Stimulated activated CD4-positive, alpha-beta T cell treated with anti-CD3 and anti-CD28 coated beads, Interleukin-15, amount 100 ng/mL, for 1 hour (primary cell): ENCODE data around the gene PGA3.
"Not testable (repeated sequence)": the region's sequence is repeated elsewhere in the genome, so short reads cannot be mapped to it uniquely, and the experiment has no call there.

Experiments
- DNase-seq, 2 donors: peaks; one replicate each; pipeline ENCODE4 v3.0.0-alpha.2; 2020; ENCODE audit warnings: low read depth in 1 of 2, low spot score in 1 of 2

PGA3 gene

DNA sequence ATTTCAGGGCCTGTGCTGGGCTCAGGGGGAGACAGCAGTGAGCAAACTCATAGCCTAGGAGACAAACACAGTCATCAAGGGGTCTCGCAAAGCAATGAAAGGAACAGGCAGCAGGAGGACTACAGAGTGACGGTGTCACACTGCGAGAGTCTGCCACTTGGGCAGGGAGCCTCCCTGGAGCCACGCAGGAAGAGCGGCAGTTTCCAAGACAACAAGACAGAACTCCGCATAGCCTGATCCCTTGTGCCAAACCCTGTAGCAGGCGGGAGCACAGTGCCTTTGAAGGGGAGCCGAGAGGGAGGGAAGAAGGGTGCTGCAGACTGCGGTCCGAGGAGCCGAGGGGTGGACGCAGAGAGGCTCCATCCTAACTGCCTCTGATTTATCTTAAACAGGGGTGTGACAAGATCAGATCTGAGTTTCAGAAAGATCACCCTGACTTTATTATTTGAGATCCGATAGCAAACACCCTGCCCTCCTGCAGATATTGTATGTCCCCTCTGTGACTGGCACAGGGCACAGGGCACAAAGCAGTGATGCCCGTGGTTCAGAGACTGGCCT is 1.3 kb downstream of the PGA3 start:
- not testable (repeated sequence) for DNase-seq

DNA sequence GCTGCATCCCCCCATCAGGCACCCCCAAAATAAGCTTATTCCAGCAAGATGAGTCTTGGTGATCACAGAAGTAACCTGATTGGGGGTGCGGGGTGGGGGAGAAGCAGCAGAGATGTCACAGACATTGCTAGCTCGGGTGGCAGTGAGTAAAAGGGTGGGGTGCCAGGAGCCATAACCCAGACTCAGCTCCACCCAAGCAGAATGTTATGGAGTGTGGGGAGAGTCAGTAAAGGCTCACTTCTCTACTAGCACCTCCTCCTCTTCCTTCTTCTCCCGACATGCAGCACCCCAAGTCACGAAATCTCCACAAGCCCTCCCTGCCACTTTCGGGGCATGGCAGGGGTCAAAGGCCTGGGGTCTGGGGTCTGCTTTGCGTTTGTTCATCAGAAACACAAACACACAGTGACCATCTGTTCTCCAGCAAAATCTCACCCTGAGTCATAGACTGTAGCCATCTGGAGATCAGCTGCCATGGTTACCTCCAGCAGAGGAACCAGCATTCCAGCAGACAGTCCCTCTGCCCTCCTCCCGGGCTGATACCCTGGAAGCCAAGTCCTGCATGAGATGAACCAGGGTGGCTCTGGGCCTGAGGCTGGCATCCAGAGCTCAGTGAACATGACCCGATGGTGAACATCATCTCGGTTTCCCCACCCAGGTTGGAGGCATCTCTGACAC is 4.5 kb downstream of the PGA3 start:
- not testable (repeated sequence) for DNase-seq

DNA sequence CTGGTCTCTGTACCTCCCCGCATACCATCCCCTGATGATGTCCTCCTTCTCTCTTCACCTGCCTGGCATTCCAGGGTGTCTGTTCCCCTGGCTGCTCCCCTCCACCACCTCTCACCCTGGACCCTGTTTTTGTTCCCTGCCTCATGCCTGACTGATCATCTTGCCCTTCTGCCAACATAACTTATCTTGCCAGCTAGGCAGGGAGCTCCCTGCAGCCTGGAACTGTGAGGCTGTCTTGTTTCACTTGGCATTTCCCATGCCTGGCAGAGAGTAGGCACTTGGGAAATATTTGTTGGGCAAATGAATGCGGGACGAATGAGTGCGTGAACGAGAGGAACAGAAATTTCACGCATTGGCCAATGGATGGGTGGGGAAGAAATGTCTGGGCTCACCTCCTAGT is 7.3 kb downstream of the PGA3 start:
- DNase-seq: not testable (repeated sequence)

GRCh38 chr11:61211327-61211952 is 8.1 kb downstream of the PGA3 start:
- DNase-seq: not testable (repeated sequence)

DNA sequence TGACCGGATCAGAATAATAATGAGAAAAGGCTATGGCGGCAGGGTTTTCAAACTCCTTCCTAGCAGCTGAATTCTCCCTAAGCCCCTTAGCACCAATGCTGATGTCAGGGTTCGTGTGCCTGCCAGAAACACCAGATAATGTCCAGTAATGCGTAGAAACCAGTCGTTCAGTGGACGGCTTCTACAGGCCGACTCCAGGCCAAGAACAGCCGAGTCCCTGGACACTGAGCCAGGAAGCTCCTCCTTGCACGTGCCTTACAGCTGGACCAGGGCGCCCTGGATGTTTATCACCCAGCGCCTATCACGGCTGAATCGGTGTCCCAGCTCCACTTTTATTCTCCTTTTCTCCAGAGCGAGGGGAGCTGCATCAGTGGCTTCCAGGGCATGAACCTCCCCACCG is 8.9 kb downstream of the PGA3 start:
- not testable (repeated sequence) for DNase-seq

GRCh38 chr11:61213711-61214324 is 10.5 kb downstream of the PGA3 start:
- not testable (repeated sequence) for DNase-seq

DNA sequence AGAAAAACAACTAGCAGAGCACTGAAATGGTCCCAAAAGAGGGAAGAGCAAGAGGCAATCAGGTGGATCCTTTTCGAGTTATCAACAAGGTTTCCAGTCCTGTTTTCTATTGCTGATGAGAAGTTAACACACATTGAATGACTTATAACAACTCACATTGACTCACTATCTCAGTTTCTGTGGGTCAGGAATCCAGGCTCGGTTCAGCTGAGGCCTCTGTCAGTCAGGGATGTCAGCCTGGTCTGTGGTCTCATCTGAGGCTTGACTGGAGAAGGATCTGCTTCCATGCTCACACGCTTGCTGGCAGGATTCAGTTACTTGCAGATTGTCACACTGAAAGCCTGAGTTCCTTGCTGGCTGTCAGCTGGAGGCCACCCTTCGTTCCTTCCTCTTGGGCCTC is 15.0 kb downstream of the PGA3 start:
- DNase-seq: not testable (repeated sequence)

- DNase-seq: not testable (repeated sequence)
Measured at GRCh38 chr11:61219016-61219415, 15.7 kb downstream of the PGA3 start.

- DNase-seq: not testable (repeated sequence)
Measured at GRCh38 chr11:61222047-61222446, 18.7 kb downstream of the PGA3 start, which contains the start of gene PGA4. Gene PGA4 (plus strand): TSS chr11:61222347. CDS start chr11:61222401, 54 bp downstream.

- not testable (repeated sequence) for DNase-seq
Measured at GRCh38 chr11:61222692-61223091, 19.4 kb downstream of the PGA3 start.

GRCh38 chr11:61226457-61227137 is 23.3 kb downstream of the PGA3 start:
- DNase-seq: not testable (repeated sequence)

- not testable (repeated sequence) for DNase-seq
Measured at GRCh38 chr11:61229458-61229857, 26.1 kb downstream of the PGA3 start.

DNA sequence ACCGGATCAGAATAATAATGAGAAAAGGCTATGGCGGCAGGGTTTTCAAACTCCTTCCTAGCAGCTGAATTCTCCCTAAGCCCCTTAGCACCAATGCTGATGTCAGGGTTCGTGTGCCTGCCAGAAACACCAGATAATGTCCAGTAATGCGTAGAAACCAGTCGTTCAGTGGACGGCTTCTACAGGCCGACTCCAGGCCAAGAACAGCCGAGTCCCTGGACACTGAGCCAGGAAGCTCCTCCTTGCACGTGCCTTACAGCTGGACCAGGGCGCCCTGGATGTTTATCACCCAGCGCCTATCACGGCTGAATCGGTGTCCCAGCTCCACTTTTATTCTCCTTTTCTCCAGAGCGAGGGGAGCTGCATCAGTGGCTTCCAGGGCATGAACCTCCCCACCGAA is 27.7 kb downstream of the PGA3 start:
- DNase-seq: not testable (repeated sequence)

- DNase-seq: not testable (repeated sequence)
Measured at GRCh38 chr11:61231585-61231984, 28.3 kb downstream of the PGA3 start.

DNA sequence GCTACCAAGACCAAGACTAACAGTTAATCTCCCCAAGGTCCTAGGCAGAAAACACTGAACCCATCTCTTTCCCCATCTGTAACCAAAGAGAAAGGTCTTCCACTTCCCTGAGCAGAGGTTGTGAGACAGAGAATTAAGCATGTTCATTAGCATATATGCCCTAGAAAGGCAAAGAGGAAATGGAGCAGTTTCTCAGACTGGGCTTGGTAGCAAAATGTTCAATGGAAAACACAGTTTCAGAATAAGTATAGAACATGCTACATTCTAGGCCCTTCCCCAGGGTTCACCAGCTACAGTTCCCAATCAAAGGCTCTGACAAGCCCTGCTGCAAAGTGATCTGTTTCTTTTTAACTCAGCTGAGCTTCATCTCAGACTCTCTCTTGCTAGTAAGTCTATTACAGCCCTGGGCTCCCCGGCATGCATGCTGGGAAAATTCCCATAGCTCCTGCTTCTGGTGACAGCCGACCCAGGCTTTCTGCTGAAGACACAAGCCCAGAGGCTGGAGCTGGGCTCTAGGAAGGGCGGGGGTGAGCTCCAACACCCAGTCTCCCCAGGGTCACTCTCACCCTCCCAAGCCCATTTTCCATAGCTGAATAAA is 29.3 kb downstream of the PGA3 start:
- not testable (repeated sequence) for DNase-seq

DNA sequence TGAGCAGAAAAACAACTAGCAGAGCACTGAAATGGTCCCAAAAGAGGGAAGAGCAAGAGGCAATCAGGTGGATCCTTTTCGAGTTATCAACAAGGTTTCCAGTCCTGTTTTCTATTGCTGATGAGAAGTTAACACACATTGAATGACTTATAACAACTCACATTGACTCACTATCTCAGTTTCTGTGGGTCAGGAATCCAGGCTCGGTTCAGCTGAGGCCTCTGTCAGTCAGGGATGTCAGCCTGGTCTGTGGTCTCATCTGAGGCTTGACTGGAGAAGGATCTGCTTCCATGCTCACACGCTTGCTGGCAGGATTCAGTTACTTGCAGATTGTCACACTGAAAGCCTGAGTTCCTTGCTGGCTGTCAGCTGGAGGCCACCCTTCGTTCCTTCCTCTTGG is 33.8 kb downstream of the PGA3 start:
- DNase-seq: not testable (repeated sequence)

- not testable (repeated sequence) for DNase-seq
Measured at GRCh38 chr11:61240288-61240687, 37.0 kb downstream of the PGA3 start.

DNA sequence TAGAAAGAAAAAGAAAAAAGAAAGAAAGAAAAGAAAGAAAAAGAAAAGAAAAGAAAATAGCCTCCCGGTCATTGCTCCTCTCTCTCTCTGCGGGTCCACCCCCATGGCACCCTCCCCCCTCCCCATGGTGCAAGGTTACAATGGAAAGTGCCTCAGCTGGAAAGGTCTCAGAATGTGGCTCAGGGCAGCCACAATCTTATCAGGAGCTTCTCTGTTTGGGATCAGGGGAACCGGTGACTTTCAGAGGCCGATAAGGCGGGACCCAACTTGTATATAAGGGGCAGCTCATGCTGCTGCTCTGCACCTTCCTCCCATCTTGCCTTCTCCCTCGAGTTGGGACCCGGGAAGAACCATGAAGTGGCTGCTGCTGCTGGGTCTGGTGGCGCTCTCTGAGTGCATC is 37.6 kb downstream of the PGA3 start, which contains the start of gene PGA5:
PGA5 (plus strand) TSS at position 301 of the 400 bp plus-strand sequence; CDS start at position 353, 52 bp downstream.
- not testable (repeated sequence) for DNase-seq

GRCh38 chr11:61241526-61241925 is 38.2 kb downstream of the PGA3 start:
- not testable (repeated sequence) for DNase-seq

- not testable (repeated sequence) for DNase-seq
Measured at GRCh38 chr11:61245284-61245964, 42.1 kb downstream of the PGA3 start.
